Naive B cell (primary cell): ENCODE data around the gene SMIM10L1. TPM values are rescaled to one million over a fixed set of nuclear protein-coding genes. Genes with fewer than 3 reads are reported as not detected.

Source experiments
- ATAC-seq, 2 donors: fragments of 150-1000 bp; cut with Tn5 transposase; 2 replicates each; pipeline ENCODE4 v1.10.0; 2021; ENCODE audit warnings: low read depth in 2 of 2, mild to moderate bottlenecking in 2 of 2, moderate library complexity in 2 of 2
- DNase-seq: peaks from one replicate; pipeline ENCODE4 v3.0.0; 2022
- H3K27ac Mint-ChIP-seq, 6 donors: one replicate each; pipeline ENCODE4 v1.8.0; 2020 to 2022; ENCODE audit warnings: mild to moderate bottlenecking in 6 of 6, mixed read lengths in 6 of 6, moderate library complexity in 5 of 6, inconsistent platforms in 2 of 6
- H3K27me3 Mint-ChIP-seq, 3 donors: one replicate each; pipeline ENCODE4 v1.8.0; 2021 to 2022; ENCODE audit warnings: mixed read lengths in 3 of 3, mild to moderate bottlenecking in 1 of 3
- H3K36me3 Mint-ChIP-seq, 2 donors: one replicate each; pipeline ENCODE4 v1.8.0; 2020 to 2022; ENCODE audit warnings: mixed read lengths in 2 of 2, inconsistent platforms in 1 of 2, mild to moderate bottlenecking in 1 of 2
- H3K4me1 Mint-ChIP-seq, 3 donors: one replicate each; pipeline ENCODE4 v1.8.0; 2020 to 2022; ENCODE audit warnings: mixed read lengths in 3 of 3, inconsistent platforms in 1 of 3, mild to moderate bottlenecking in 1 of 3, moderate library complexity in 1 of 3
- H3K4me3 Mint-ChIP-seq, 8 donors: one replicate each; pipeline ENCODE4 v1.8.0; 2020 to 2022; ENCODE audit warnings: mild to moderate bottlenecking in 8 of 8, mixed read lengths in 8 of 8, moderate library complexity in 8 of 8, inconsistent platforms in 2 of 8
- H3K9me3 Mint-ChIP-seq, 7 donors: one replicate each; pipeline ENCODE4 v1.8.0; 2020 to 2022; ENCODE audit warnings: mixed read lengths in 7 of 7, mild to moderate bottlenecking in 5 of 7, inconsistent platforms in 2 of 7, moderate library complexity in 1 of 7
- polyA plus RNA-seq, 6 donors: library from polyadenylated mRNA; unstranded; fragments of 300-500 nt; fragmentation: Illumina TruSeq; gene quantifications; one replicate each; pipeline ENCODE4 v1.2.3, GENCODE V29; 2021; ENCODE audit warnings: low read depth in 6 of 6

SMIM10L1 gene
- polyA plus RNA-seq = 10 to 100 TPM in 3 of 6 donors, 1 to 10 TPM in 3; 8.6 to 12.8 (median 9.7) TPM

- H3K36me3 Mint-ChIP-seq = peaks cover 5 to 14% of the 10 kb centered on the region in 2 donors
- no peaks in the 10 kb centered on the region for H3K9me3 Mint-ChIP-seq
- ATAC-seq = peak; percentile 91 to 92
- peak within 1 kb of the TSS; percentile 97 to 100 (median 98) for H3K27ac Mint-ChIP-seq
- DNase-seq = peak; percentile 81
- peaks cover 39 to 71% (median 42%) of the 10 kb centered on the region in 3 donors for H3K4me1 Mint-ChIP-seq
- H3K4me3 Mint-ChIP-seq = peak within 1 kb of the TSS; percentile 94 to 100 (median 99)
- H3K27me3 Mint-ChIP-seq = no peaks in the 10 kb centered on the region
Measured at GRCh38 chr12:11171145-11171968, at the start of gene SMIM10L1. Gene SMIM10L1, plus strand, starts transcription at chr12:11171194. Its CDS starts 163 bp downstream, at chr12:11171357.

GRCh38 chr12:11130382-11130781 is 40.6 kb upstream of the SMIM10L1 start:
- ATAC-seq = no peak
- DNase-seq = no peak
- H3K36me3 Mint-ChIP-seq = peaks cover 0 to 36% of the 10 kb centered on the region in 2 donors
- no peaks in the 10 kb centered on the region for H3K27me3 Mint-ChIP-seq
- H3K9me3 Mint-ChIP-seq = peaks cover 0 to 8% (median 2%) of the 10 kb centered on the region in 7 donors
- no peak overlapping the region for H3K4me3 Mint-ChIP-seq
- H3K4me1 Mint-ChIP-seq = peaks cover 9 to 25% (median 21%) of the 10 kb centered on the region in 3 donors
- peak overlapping the region in 1 of 6 donors; percentile 81 for H3K27ac Mint-ChIP-seq

- ATAC-seq (no peak), DNase-seq (no peak)
- Mint-ChIP-seq H3K4me1 (peaks cover 9 to 25% (median 22%) of the 10 kb centered on the region in 3 donors), H3K9me3 (peaks cover 0 to 8% (median 2%) of the 10 kb centered on the region in 7 donors), H3K27ac (peak overlapping the region in 1 of 6 donors; percentile 74), H3K36me3 (peaks cover 0 to 36% of the 10 kb centered on the region in 2 donors), H3K4me3 (peak overlapping the region in 1 of 8 donors; percentile 14), H3K27me3 (no peaks in the 10 kb centered on the region)
Measured at GRCh38 chr12:11130999-11131398, 40.0 kb upstream of the SMIM10L1 start.

- Mint-ChIP-seq H3K4me3 (no peak overlapping the region), H3K4me1 (peaks cover 9 to 26% (median 25%) of the 10 kb centered on the region in 3 donors), H3K9me3 (no peaks in the 10 kb centered on the region), H3K27ac (peak overlapping the region in 2 of 6 donors; percentile 2 to 53), H3K27me3 (no peaks in the 10 kb centered on the region), H3K36me3 (peaks cover 0 to 32% of the 10 kb centered on the region in 2 donors)
- ATAC-seq = no peak
- no peak for DNase-seq
Measured at GRCh38 chr12:11133162-11133561, 37.8 kb upstream of the SMIM10L1 start.

- no peak for ATAC-seq
Measured at GRCh38 chr12:11133816-11134215, 37.2 kb upstream of the SMIM10L1 start.

GRCh38 chr12:11134305-11134704 is 36.7 kb upstream of the SMIM10L1 start, which contains the start of gene TAS2R30:
Gene TAS2R30, minus strand, starts transcription at chr12:11134644. Its CDS starts 400 bp downstream, at chr12:11134244.
- Mint-ChIP-seq H3K27ac (peak within 1 kb of the TSS in 1 of 6 donors; percentile 2), H3K36me3 (peaks cover 0 to 23% of the 10 kb centered on the region in 2 donors), H3K4me1 (peaks cover 9 to 29% (median 25%) of the 10 kb centered on the region in 3 donors), H3K27me3 (no peaks in the 10 kb centered on the region), H3K9me3 (no peaks in the 10 kb centered on the region), H3K4me3 (no peak within 1 kb of the TSS)
- ATAC-seq (no peak), DNase-seq (no peak)

More at GRCh38 chr12:11133816-11134215, 37.2 kb upstream of the SMIM10L1 start:
- Mint-ChIP-seq H3K36me3 (peaks cover 0 to 28% of the 10 kb centered on the region in 2 donors), H3K4me3 (no peak overlapping the region), H3K9me3 (no peaks in the 10 kb centered on the region), H3K27me3 (no peaks in the 10 kb centered on the region), H3K27ac (peak overlapping the region in 1 of 6 donors; percentile 2), H3K4me1 (peaks cover 9 to 26% (median 25%) of the 10 kb centered on the region in 3 donors)
- DNase-seq = no peak

GRCh38 chr12:11136075-11136474 is 34.9 kb upstream of the SMIM10L1 start:
- H3K27me3 Mint-ChIP-seq = no peaks in the 10 kb centered on the region
- peak overlapping the region in 1 of 6 donors; percentile 75 for H3K27ac Mint-ChIP-seq
- no peaks in the 10 kb centered on the region for H3K9me3 Mint-ChIP-seq
- peaks cover 4 to 25% (median 16%) of the 10 kb centered on the region in 3 donors for H3K4me1 Mint-ChIP-seq
- no peak for DNase-seq
- no peak for ATAC-seq
- peaks cover 0 to 28% of the 10 kb centered on the region in 2 donors for H3K36me3 Mint-ChIP-seq
- no peak overlapping the region for H3K4me3 Mint-ChIP-seq

GRCh38 chr12:11143352-11143751 is 27.6 kb upstream of the SMIM10L1 start:
- DNase-seq (no peak), ATAC-seq (no peak)
- H3K36me3 Mint-ChIP-seq = peaks cover 13 to 23% of the 10 kb centered on the region in 2 donors
- H3K4me1 Mint-ChIP-seq = peaks cover 20 to 28% (median 21%) of the 10 kb centered on the region in 3 donors
- peak overlapping the region in 2 of 6 donors; percentile 6 to 8 for H3K27ac Mint-ChIP-seq
- no peak overlapping the region for H3K4me3 Mint-ChIP-seq
- peaks cover 6 to 27% (median 17%) of the 10 kb centered on the region in 7 donors for H3K9me3 Mint-ChIP-seq
- no peaks in the 10 kb centered on the region for H3K27me3 Mint-ChIP-seq

GRCh38 chr12:11144297-11144696 is 26.7 kb upstream of the SMIM10L1 start:
- H3K9me3 Mint-ChIP-seq = peaks cover 8 to 28% (median 17%) of the 10 kb centered on the region in 7 donors

GRCh38 chr12:11147420-11147819 is 23.6 kb upstream of the SMIM10L1 start:
- no peak for DNase-seq
- Mint-ChIP-seq H3K36me3 (peaks cover 15 to 23% of the 10 kb centered on the region in 2 donors), H3K4me1 (peaks cover 12 to 18% (median 17%) of the 10 kb centered on the region in 3 donors), H3K27ac (peak overlapping the region in 2 of 6 donors; percentile 26 to 85), H3K4me3 (no peak overlapping the region), H3K9me3 (peaks cover 8 to 28% (median 19%) of the 10 kb centered on the region in 7 donors), H3K27me3 (no peaks in the 10 kb centered on the region)
- no peak for ATAC-seq

More at GRCh38 chr12:11144297-11144696, 26.7 kb upstream of the SMIM10L1 start:
- H3K27ac Mint-ChIP-seq = peak overlapping the region in 2 of 6 donors; percentile 20 to 42
- H3K4me3 Mint-ChIP-seq = no peak overlapping the region
- DNase-seq = no peak
- peaks cover 20 to 25% (median 21%) of the 10 kb centered on the region in 3 donors for H3K4me1 Mint-ChIP-seq
- no peaks in the 10 kb centered on the region for H3K27me3 Mint-ChIP-seq
- ATAC-seq = no peak
- H3K36me3 Mint-ChIP-seq = peaks cover 13 to 23% of the 10 kb centered on the region in 2 donors

- Mint-ChIP-seq H3K27ac (peak overlapping the region in 2 of 6 donors; percentile 8 to 9), H3K36me3 (peaks cover 8 to 11% of the 10 kb centered on the region in 2 donors), H3K27me3 (no peaks in the 10 kb centered on the region), H3K4me1 (peaks cover 6 to 9% (median 7%) of the 10 kb centered on the region in 3 donors), H3K4me3 (no peak overlapping the region), H3K9me3 (peaks cover 0 to 18% (median 7%) of the 10 kb centered on the region in 7 donors)
- DNase-seq (no peak), ATAC-seq (no peak)
Measured at GRCh38 chr12:11150832-11151231, 20.2 kb upstream of the SMIM10L1 start.

GRCh38 chr12:11152725-11153124 is 18.3 kb upstream of the SMIM10L1 start:
- Mint-ChIP-seq H3K36me3 (peaks cover 16 to 18% of the 10 kb centered on the region in 2 donors), H3K9me3 (peaks cover 4 to 25% (median 12%) of the 10 kb centered on the region in 7 donors), H3K27me3 (no peaks in the 10 kb centered on the region), H3K4me3 (no peak overlapping the region), H3K27ac (no peak overlapping the region), H3K4me1 (peaks cover 7 to 13% (median 8%) of the 10 kb centered on the region in 3 donors)
- no peak for DNase-seq
- ATAC-seq = no peak

- Mint-ChIP-seq H3K27ac (peak overlapping the region in 1 of 6 donors; percentile 36), H3K9me3 (peaks cover 4 to 22% (median 11%) of the 10 kb centered on the region in 7 donors), H3K4me1 (peaks cover 7 to 17% (median 12%) of the 10 kb centered on the region in 3 donors), H3K27me3 (no peaks in the 10 kb centered on the region), H3K36me3 (peaks cover 16 to 18% of the 10 kb centered on the region in 2 donors), H3K4me3 (no peak overlapping the region)
- no peak for DNase-seq
- ATAC-seq = no peak
Measured at GRCh38 chr12:11154400-11154925, 16.5 kb upstream of the SMIM10L1 start.
